GM19395 (cell line): ENCODE results near the gene TMPRSS11F.

ENCODE experiments used
- ATAC-seq: cut with Tn5 transposase; IDR thresholded peaks from one replicate; pipeline ENCODE4 v1.9.1; 2021; ENCODE audit warnings: mild to moderate bottlenecking, moderate library complexity; ENCODE audit not compliant: unreplicated experiment

Gene TMPRSS11F

GRCh38 chr4:68079928-68080327, 49.7 kb downstream of the TMPRSS11F start:
- ATAC-seq = no peak

- ATAC-seq = no peak
Measured at GRCh38 chr4:68077737-68078136, 51.9 kb downstream of the TMPRSS11F start.

- ATAC-seq = no peak
Measured at GRCh38 chr4:68077301-68077700, 52.4 kb downstream of the TMPRSS11F start.

GRCh38 chr4:68076194-68076593, 53.5 kb downstream of the TMPRSS11F start:
- no peak for ATAC-seq

GRCh38 chr4:68074397-68074796, 55.3 kb downstream of the TMPRSS11F start:
- no peak for ATAC-seq

- no peak for ATAC-seq
Measured at GRCh38 chr4:68070302-68070701, 59.4 kb downstream of the TMPRSS11F start.

GRCh38 chr4:68062501-68062900, 67.2 kb downstream of the TMPRSS11F start:
- ATAC-seq = no peak

- ATAC-seq = no peak
Measured at GRCh38 chr4:68038272-68038671, 91.4 kb downstream of the TMPRSS11F start.

GRCh38 chr4:68021185-68021584, 108.5 kb downstream of the TMPRSS11F start:
- ATAC-seq = no peak

- ATAC-seq = no peak
Measured at GRCh38 chr4:68011684-68012083, 118.0 kb downstream of the TMPRSS11F start.
